NCI-H1694 (cell line): Measurements from ENCODE around the gene SUSD2.
"Not testable (repeated sequence)": the region's sequence is repeated elsewhere in the genome, so short reads cannot be mapped to it uniquely, and the experiment has no call there.

Experiments
- DNase-seq: peaks from one replicate; lab custom pipeline; 2025; lab: John Stamatoyannopoulos, UW

SUSD2 gene, protein sequence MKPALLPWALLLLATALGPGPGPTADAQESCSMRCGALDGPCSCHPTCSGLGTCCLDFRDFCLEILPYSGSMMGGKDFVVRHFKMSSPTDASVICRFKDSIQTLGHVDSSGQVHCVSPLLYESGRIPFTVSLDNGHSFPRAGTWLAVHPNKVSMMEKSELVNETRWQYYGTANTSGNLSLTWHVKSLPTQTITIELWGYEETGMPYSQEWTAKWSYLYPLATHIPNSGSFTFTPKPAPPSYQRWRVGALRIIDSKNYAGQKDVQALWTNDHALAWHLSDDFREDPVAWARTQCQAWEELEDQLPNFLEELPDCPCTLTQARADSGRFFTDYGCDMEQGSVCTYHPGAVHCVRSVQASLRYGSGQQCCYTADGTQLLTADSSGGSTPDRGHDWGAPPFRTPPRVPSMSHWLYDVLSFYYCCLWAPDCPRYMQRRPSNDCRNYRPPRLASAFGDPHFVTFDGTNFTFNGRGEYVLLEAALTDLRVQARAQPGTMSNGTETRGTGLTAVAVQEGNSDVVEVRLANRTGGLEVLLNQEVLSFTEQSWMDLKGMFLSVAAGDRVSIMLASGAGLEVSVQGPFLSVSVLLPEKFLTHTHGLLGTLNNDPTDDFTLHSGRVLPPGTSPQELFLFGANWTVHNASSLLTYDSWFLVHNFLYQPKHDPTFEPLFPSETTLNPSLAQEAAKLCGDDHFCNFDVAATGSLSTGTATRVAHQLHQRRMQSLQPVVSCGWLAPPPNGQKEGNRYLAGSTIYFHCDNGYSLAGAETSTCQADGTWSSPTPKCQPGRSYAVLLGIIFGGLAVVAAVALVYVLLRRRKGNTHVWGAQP

DNA sequence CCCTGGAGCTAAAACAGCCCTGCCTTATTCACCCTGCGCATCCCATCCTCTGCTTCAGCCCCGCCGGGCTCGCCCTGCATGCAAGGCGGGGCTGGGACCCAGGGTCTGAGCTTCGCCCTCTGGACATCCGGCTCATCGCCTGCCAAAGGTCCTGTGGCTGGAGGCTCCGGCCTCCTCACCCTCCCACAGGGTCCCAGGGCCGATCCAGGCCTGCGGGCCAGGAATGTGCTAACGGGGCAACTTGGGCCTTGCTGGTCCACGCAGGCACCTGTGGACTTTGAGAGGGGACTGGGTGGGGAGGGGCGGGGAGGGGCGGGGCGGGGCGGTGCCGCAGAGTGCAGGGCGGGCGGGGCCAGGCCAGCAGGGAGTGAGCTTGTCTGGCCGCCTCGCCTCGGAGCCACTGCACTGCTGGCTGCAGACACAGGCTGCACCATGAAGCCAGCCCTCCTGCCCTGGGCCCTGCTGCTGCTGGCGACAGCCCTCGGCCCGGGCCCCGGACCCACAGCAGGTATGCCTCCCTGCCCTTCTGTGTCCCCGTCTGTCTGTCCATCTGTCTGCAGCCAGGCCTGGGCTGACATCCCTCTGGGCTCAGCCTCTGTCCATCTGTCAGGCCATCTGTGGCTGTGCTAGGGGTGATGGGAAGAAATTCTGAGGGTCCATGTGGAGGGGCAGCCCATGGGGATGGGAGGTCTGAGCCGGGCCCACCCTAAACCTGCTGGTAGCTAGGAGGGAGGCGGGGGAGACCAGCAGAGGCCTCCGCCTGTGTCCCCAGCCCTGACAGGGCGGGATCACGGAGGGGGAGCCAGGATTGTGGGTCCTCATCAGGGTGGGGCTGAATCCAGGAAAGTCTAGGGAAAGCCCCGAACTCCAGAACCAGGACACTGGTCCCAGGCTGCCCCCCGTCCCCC lies at the start of gene SUSD2:
Gene SUSD2, plus strand, starts transcription at position 400 of the 908 bp plus-strand sequence. Its CDS starts 33 bp downstream, at position 433.
- no peak for DNase-seq

DNA sequence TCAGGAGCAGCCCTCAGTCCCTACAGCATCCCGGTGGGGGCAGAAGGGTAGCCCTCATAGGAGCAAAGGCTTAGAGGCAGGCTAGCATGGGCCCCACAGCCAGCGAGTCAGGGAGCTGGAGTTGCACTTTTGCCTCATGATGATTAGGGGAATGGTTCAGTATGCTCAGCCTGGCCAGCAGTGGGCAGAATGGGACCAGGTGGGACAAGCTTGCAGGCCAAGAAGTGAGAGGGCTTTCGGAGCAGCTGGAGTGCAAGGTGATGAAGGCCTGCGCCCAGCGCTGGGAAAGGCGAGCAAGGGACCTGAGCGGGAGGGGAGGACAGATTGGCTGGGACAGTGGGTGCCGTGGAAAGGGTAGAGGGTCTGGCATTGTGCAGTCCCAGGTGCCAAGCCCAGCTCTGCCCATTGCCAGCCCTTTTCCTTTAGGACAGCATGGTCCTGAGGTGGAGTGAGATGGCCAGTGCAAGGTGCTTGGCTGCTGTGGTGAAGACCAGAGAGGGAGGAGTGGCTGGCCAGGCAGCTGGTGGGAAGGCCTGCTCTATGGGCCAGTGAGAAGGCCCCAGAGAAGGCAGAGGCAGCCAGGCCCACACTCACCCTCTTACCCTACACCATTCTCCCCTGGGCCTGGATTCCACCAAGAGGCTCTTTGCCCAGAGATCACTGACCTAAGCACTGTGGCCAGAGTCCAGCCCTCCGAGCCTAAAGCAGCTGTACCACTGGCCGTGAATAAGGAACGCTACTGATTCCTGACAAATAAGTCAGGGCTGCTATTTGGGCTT lies 47.9 kb upstream of the SUSD2 start:
- DNase-seq, result no peak

DNA sequence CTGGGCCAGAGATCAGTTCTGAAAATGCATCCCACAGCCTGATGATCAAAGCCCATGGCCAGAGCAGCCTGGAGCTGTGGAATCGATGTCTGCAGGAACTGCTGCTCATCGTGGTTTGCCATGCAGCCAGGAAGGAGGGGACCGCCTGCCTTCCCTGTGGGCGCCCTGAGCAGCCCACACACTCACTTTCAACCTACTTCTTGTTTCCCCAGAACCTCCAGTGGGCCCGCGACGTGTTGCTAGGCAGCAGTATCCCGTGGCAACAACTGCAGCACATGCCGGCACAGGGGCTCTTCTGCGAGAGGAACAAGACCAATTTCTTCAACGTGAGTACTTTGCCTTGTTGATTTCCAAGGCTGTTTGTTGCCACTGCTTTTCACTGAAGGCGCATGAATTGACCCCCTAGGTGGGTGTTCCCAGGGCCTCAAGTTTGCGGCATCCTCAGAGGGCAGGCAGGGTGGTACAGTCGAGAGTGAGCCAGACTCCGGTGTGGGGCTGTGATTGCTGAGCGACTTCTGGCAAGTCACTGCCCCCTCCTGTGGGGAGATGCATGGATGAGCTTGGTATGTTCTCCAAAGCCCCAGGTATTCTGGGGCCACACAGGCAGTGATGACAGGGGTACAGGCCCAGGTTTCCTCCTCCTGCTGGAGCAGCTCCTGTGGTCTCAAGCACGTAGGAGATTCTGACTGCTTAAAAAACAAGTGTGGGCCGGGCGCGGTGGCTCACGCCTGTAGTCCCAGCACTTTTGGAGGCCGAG lies 47.0 kb upstream of the SUSD2 start:
- no peak for DNase-seq

DNA sequence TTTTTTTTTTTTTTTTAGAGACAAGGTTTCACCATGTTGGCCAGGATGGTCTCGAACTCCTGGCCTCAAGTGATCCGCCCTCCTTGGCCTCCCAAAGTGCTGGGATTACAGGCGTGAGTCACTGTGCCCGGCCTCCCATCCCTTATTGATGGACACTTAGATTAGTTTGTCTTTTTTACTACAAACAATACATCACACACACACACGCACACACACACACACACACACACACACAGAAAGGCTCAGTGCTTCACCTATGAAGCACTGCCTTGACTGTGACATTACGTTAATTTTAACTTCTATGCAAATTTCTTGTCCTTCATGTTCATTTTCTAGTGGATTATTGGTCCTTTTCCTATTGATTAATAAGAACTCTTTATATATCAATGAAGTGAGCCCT lies 44.8 kb upstream of the SUSD2 start:
- DNase-seq, result not testable (repeated sequence)

DNA sequence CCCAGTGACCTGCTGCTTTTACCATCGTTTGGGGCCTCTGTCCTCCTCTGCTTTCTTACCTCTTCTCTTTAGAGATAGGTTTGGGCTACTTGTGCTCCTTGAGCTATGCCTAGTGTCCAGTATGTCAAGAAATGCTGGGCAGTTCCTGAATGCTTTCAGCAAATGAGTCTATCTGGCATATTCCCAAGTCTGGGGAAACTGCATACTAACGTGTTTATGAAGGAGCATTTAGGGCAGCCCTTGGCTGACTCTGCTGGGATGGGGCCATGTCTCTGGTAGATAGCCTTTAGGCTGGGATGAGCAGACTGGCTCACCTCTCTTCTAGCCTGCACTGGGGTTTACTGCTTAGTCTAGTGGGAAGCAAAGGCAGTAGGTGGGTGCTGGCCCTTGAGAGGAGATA lies 43.7 kb upstream of the SUSD2 start:
- DNase-seq, result no peak

DNA sequence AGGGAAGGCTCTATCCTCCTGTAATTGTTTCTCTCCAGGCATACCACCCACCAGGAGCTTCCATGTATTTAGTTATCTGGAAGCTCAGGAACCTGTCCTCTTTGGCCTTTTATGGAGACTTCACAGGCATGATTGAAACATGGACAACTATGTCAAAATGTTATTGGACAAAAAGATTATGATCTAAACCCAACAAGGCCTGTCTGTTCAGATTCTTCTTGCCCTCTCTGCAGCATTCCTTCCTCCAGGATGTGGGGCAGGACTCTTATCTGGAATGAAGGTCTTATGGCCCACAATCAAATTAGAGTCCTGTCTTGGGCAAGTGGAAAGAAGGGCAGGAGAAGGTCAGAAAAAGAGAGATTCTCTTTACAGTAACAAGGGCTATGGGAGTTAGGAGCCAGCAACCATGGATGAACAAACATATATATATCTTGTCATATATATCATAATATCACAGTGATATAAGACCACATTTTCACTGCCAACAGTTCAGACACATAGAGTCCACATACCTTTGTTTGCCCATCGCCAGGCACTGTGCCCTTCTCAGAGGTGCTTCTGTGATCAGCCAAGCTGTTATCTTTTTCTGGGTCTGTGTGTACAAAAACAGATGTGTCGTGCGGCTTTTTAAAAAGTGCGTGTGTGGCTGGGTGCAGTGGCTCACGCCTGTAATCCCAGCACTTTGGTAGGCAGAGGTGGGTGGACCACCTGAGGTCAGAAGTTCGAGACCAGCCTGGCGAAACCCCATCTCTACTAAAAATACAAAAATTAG lies 42.5 kb upstream of the SUSD2 start:
- DNase-seq, result no peak

DNA sequence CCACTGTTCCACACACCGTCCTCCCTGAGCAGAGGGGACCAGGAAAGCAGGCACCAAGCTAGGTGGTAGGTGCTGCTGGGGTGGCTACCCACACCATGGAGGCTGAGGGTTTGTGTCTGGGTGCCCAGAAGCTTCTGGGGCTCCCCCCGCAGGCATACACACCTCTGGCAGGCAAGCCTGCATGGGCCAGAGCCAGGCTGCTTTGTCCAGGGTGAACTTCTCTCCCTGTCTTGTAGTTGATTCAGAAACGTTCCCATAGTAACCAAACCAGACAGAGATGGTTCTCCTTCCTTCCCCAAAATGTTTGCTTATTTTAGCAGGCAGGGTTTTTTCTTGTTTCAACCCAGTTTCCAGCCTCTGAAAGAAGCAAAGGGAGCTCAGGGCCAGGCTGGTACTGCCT lies 40.9 kb upstream of the SUSD2 start:
- DNase-seq, result no peak

DNA sequence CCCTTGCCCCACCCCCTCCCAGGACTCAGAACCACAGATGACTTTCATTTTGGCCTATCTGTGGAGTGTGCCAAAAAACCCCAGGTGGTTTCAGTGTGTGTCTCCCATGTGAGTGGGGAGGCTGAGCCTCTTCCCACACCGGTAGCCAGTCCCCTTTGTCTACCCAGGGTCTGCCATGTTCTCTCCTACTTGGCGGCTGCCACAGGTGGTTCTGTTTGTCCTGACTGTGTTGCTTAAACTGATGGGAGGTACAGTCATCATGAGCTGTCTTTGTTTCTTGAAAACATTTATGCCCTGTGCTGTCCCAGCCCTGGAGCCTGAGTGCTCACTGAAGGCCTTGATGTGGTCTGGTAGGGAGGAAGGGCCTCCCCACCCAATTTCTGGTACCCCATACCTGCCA lies 39.7 kb upstream of the SUSD2 start:
- no peak for DNase-seq

DNA sequence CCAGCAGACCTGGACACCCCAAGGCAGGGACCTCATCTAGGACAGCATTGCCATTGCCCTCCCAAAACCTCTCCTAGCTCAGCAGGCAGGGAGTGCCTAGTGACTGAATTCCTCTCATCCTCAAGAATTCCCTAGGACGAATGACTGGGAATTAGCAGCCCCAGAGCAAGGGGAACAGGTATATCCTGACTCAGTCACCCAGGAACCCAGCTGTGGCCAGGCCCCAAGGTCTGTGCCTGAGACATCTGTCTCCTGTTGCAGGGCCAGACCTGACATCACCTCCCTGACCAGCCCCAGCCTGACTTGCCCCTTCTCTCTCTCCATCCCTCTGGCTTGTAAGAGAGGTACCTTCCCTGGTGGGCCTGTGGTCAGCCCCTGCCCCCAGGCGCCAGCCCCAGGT lies 39.0 kb upstream of the SUSD2 start:
- no peak for DNase-seq

DNA sequence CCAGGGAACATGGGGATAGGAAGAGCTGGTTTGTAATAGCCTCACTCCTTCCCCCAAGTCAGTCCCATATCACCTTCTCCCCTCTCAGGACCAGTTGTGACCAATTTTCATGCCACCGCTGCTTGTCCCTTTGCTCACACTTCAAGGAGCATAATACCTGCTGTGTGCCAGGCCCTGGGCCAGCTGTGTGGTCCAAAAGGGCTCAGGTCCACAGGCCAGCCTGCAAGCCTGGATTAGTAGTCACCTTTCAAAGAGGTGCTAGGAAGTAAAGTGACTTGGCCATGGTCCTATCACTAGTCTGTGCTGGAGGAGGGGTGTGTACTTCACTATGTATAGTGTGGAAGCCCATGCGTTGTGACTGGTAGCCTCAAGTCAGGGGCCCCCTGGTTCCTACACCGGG lies 38.5 kb upstream of the SUSD2 start:
- DNase-seq, result no peak

DNA sequence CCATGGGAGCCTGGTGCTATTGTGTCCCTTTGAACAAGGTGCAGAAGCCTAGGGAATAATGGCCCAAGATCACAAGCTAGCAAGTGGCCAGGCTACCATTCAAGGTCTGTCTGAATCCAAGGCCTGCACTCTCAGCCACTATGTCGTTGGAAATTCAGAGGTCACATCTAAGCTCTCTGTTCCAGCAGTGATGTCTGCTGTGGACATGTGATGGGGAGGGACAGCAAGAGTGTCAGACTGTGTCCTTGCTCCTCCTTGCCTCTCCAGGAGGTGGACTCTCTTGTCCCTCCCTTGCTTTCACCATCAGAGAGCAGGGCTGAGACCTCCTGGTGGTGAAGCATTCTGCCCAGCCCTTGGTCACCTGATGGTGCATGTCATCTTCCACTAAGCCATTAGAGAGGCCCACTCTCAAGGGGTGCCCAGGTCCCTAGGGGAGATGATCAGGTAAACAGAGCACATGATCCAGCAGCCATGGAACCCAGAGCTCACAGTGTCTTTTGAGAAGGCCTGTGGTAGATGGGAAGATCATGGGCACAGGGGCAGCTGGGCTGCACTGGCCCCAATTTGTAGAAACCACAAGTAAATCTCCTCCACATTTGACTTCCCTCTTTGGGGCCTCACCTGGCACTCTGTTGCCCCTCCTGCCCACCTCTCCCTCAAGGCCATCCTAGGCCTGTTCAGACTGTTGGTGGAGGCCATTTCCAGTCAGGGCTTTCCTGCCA lies 37.1 kb upstream of the SUSD2 start:
- DNase-seq, result no peak

DNA sequence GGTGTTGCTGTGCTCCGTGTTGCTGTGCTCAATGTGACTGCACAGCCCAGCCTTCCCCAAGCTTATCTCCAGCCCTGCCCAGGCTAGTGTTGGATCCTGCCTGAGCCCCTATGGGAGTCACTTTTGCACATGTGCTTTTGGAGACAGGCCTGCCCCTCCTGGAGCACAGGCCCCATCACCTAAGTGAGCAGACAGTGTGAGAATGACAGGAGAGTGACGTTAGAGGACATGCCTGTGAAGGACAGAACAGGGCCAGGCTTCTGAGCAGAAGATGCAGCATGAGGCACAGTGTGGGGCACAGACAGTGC lies 36.6 kb upstream of the SUSD2 start:
- no peak for DNase-seq

DNA sequence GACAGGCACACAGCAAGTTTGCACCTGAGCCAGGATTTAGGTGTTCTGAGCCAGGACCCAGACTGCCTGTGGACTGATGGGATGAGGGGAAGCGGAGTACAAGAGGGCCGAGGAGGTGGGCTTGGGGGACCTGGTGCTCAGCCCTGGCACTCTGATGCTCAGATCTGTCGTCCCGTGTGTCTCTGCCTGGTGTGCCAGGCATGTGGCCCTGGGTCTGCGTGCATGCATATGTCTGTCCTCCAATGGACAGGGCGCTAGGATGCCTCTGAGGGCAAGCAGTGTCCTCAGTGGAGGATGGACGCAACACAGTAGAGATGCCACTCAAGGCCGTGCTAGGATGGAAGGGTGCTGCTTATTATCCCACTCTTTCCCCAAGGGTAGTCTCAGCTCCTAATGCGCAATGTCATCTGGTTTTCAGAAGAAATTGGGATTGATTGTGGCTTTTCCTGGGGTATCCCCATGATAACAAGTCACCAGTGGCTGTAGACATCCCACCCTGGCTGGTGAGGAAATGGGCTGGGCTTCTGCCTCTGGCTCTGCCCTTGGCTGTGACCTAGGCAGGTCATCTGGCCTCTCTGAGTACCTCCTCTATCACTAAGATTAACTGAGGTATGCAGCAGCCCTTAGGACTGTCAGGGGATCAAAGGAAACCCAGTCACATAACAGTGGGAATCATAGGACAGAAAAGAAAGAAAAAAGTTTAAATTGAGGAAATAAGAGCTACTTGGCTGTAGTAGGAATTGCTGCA lies 35.7 kb upstream of the SUSD2 start:
- DNase-seq, result no peak

DNA sequence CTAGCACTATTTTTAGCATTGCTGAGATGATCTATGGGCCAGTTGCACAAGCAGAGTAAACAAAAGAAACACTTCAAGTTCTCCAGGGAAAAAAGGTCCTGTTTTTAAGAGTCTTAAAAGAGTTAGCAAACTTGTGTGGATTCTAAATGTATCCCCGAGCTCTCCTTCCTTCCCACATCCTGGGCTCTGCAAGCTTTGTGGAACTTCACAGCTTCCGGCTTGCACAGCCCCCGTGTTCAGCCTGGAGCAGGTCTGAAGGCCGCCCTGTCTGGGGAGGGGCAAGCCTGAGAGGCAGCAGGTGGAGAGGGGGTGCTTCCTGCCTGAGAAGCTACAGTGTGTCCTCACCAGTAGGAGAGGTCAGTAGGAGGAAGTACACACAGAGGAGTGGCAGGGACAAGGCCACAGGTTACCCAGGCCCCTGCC lies 35.1 kb upstream of the SUSD2 start:
- DNase-seq, result no peak

DNA sequence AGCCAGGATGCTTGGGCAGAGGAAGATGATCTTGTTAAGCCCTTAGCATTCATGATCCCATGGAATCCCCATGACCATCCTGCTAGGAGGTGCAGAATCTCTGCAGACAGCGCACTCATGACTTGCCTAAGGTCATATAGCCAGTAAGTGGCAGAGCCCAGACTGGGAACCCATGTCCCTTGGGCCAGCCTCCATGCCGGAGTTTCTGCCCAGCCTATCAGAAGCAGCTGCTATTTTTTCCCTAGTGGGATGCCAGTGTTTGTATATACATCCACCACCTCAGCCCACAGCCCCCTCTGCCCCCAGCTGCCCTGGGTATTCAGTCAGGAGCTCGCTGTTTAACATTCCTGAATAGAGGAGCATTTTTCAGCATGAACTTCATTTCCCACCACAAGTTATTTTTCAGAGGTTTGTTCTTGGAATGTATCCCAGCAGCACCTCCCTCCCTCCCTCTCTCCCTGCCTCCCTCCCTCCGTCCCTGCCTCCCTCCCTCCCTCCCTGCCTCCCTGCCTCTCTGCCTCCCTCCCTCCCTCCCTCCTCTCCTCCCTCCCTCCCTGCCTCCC lies 34.4 kb upstream of the SUSD2 start:
- DNase-seq, result peak; percentile 69

DNA sequence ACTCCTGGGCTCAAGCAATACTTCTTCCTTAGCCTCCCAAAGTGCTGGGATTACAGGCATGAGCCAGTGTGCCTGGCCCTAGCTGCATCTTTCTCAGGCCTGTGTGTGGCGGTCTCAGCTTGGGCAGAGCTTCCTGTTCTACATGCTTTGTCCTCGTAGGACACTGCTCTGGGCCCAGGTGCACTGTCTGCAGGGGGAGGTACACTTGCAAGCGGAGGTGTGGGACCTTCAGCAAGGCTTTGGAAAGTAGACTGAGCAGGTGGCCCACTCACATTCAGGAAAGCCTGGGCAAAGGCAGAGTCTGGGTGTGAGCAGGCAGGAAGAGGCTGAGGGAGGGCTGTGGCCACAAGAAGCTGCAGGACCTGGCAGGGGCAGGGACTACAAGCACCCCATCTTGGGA lies 33.6 kb upstream of the SUSD2 start:
- no peak for DNase-seq

DNA sequence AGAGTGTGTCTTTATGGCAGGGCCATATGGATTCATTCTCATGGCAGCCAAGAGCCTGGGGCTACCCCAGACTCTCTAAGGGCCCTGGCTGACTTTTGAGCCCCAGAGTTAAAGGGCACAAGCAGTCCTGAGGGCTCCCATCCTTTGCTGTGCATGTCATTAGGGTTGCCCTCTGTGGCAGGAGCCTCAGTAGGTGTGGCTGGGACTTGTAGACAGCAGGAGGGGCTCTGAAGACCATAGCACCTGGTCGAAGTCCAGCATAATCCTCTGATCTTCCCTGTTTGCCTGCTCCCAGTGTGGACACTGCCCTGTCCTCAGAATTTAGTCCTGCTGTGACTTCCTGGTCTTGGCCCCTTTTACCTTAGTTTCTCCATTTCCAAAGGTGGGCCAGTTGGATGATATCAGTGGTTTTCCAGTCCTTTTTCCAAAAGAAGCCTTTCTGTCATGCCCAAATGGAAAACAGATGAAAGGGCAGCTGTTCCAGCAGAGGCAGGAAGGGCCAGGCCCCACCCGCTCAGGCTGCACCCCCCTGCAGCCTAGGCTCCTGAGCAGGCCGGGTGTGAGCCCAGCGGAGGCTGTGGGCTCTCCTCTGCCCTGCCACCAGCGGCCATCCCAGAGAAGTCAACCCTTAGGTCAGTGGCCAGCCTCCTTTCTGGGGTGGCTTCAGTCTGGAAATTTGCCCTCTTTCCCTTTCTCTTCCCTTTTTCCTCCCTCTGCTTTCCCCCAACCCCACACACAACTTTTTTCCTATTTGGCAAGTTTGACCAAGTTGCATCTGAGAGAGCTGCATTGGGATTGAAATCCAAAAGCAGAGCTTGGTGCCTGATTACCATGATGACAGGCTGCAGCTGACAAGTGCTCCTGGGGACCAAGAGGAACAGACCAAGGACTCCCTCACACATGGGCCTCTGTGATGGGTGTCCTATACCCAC lies 32.8 kb upstream of the SUSD2 start:
- no peak for DNase-seq
